RPMI8226 (cell line): Measurements from ENCODE around the gene DIP2B.
"Not testable (repeated sequence)": the region's sequence is repeated elsewhere in the genome, so short reads cannot be mapped to it uniquely, and the experiment has no call there.

Experiments used
- DNase-seq: peaks from one replicate; pipeline ENCODE4 v3.0.0-alpha.2; 2015

The DIP2B gene

DNA sequence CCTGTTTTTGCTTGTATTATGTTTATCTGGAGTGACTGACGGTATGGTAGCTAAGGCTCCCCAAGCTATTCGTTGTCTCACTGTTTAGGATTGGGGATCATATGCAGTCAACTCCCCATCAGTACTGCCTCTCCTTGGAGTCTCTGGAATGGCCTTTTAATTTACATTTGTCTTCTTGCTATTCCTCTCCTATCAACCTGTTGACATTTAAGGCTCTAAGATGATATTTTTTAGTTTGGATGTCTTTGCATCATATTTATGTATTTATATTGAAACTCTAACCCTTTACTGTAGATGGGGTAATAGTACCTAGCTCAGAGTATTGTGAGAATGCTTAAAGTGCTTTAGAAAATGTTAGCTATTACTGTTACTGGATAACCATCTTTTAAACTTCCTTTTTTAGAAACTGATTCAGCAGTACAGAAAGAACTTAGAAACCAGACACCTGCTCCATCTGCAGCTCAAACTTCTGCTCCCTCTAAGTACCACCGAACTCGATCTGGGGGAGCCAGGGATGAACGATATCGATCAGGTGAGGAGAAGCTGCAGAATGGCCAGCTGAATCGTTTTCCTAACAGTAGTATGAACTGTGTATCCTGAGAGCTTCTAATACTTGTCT lies 135.6 kb downstream of the DIP2B start:
- no peak for DNase-seq

DNA sequence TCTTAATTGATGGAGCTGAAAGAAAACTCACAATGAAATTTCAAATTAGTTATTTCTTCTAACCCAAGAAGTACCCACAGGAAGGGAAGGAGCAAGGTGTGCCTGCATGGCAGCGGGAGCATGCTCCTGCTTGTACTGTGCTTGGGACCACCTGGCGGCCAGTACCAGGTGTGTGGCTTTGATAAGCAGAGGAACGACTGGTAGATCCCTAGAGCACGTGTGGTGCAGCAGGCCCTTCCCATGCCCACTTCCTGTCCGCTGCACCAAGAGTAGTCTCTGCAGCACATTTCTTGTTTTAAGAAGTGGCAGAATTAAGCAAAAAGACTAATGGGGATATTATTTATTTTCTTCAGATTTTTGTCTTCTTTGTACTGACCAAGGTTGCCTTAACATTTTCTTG lies 136.8 kb downstream of the DIP2B start:
- DNase-seq = no peak

DNA sequence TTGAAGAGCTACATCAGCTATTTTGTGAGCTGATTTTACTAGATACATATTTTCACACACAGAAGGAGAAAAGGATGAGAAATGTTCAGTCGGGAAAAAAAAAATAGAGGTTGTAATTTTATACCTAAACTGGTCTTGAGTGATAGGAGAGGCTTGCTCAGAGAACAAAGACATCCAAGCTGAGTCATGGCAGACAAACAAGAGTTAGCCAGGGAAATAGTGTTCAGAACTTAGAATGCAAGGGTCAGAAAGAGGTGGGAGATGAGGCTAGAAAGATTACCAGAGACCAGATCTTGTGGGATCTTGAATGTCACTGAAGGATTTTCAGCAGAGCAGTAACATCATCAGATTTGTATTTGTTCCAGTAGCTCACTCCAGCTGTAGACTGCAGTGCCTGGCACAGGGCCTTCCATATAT lies 137.3 kb downstream of the DIP2B start:
- DNase-seq = no peak

GRCh38 chr12:50642761-50643160 lies 138.0 kb downstream of the DIP2B start:
- no peak for DNase-seq

GRCh38 chr12:50647031-50647430 lies 142.2 kb downstream of the DIP2B start:
- no peak for DNase-seq

GRCh38 chr12:50647479-50647878 lies 142.7 kb downstream of the DIP2B start:
- no peak for DNase-seq

DNA sequence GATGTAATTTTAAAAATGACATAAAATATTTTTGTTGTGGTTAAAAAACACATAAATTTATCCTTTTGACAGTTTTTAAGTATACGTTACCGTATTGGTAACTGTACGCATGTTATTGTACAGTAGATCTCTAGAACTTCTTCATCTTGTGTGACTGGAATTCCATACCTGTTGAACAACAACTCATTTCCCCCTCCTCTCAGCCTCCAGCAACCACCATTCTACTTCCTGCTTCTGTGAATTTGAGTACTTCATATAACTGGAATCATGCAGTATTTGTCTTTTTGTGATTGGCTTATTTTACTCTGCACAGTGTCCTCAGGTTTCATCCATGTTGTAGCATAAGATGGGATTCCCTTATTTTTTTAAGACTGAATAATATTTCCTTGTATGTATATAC lies 145.5 kb downstream of the DIP2B start:
- no peak for DNase-seq

DNA sequence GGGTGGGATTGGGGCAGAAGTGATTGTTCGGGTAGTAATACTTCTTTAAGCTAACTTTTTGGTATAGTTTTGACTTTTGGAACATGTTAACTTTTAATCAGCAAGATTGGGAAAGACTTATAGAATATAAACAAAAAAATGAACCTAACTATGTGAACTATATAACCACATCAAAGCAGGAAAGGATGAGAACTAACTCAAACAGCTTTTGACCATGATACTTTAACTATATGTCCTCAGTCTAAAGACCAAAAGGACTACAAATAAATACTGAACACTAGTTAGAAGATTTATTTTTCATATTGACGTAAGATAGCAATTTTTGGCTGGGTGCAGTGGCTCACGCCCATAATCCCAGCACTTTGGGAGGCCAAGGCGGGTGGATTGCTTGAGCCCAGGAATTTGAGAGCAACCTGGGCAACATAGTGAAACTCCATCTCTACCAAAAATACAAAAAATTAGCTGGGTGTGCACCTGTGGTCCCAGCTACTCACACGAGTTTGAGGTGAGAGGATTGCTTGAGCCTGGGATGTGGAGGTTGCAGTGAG lies 150.7 kb downstream of the DIP2B start:
- DNase-seq = no peak

DNA sequence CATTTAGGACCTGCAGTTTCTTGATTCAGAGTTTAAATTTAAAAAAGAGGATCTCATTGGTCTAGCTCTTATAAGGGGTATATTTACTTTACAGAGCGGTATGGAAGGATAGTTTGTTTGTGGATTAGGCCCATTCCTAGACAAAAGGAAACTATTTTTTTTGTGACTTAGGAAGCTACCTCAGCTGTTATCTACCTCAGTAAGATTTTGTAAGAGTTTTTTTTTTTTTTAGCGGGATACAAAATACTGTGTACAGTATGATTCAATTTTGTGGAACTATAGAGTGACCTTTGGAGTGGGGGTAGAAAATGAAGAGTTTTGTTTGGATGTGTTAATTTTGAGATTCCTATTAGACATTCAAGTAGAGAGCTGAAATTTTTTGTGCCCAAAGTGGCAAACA lies 154.5 kb downstream of the DIP2B start:
- no peak for DNase-seq

DNA sequence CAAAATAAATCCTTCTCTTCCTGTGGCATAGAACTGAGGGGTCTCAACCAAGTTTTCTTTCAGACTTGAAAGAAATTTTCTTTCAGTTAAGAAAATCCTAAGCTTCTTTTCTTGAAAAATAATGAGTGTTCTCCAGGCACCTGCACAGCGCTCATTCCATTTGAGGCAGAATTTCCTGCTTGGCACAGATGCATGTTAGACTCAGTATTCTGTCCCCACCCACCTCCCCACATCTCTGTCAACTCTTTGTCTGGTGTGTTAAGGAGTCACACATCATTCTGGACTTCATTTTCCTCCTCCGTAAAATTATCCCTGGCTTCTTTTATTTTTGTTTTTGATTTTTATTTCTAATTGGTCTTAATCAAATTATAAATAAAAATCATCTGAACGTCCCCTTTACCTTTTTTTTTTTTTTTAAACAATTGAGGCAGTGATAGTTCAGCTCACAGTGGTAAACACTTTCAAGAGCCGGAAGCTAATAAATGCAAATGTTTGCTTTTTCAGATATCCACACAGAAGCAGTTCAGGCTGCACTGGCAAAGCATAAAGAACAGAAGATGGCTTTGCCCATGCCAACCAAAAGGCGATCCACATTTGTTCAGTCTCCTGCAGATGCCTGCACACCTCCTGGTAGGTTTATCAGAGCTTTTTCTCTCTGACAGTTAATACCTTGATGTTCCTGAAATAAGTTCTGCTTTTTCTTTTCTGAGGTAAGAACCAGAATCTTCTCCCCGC lies 155.1 kb downstream of the DIP2B start:
- no peak for DNase-seq

DNA sequence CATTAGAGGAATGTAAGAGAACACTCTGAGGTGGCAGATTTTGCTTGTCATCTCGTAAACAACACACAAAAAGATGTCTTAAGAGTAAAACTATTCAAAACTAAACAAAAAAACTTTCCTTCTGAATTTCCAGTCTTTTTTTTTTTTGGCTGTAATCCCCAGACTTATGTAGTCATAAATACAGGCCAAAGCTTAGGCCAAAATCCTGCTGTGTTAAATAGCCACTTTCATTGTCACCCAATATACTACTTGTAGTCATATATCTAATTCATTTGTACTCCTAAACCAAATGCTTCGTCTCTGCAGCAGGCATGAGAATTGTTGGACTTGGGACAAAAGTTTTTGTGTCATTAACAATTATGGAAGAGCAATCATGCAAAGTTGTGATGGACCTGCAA lies 155.6 kb downstream of the DIP2B start:
- no peak for DNase-seq

DNA sequence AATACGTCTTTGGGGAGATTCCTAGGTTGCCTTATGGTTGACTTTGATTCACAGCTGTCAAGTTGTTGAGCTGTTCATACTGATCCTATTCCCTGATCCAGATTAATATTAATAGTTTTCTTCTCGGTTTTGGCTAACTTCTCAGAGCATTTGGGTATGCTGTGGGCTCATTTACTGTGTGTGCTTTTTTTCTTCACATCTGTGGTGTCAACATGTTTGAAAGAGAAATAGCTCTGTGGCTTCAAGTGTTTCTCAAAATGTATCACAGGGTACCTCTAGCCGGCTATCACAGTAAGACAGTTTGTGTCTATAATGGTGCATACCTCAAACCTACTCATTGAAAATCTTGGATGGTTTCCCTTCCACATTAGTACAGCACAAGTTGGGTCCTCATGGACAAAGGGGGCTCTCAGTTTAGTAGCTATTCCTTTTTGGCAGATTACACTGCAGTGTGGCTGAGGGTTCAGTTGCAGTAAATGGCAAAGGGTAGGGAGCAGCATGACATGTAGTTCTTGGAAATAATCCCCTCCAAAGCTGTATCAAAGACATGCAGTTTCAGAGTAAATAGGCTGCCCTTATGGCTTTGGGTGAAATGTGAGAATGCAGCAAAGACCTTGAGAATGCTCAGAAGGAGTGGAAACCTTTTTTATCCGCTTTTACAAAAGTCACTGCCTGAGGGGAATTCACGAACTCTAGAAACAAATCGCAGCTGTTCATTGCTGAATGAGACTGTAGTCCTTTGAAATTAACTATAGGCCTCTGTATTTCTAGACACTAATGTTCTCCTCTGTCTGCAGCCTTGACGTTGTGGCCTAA lies 156.7 kb downstream of the DIP2B start:
- DNase-seq = no peak

DNA sequence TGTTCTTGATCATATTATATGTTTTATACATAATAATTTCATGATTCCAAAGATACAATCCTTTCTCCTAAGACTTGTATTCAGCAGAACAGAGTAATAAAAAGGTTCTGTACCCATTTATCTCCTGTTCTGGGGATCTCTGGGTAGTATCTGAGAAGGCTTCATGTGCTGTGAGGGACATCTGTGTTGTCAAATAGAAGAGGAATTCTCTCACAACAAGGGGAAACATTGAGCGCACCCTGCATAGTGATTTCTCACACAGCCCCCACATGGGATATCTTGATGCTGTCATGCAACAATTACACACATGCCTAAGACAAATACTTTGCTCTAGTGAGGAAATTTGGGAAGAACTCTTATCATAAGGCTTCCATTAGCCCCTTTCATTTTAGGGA lies 157.3 kb downstream of the DIP2B start:
- DNase-seq = no peak

GRCh38 chr12:50665170-50665569 lies 160.4 kb downstream of the DIP2B start:
- no peak for DNase-seq

- DNase-seq = no peak
Measured at GRCh38 chr12:50665609-50666008, 160.8 kb downstream of the DIP2B start.

DNA sequence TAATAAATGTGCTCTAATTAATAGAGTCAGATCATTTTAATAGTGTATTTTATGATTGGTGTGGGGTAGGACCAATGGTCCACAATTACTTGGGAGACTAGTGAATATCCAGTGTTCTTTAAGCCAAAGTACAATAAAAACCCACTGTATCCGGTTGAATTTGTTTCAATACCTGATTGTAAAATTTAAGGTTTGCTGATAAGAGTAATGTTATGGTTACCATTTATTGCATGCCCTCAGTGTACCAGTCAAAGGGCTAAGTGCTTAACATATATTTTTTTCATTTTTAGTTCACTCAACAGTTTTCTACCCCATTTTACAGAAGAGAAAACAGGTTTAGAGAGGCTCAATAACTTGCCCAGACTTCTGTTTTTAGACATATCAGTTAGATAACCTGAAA lies 161.2 kb downstream of the DIP2B start:
- DNase-seq = no peak

GRCh38 chr12:50672158-50672557 lies 167.4 kb downstream of the DIP2B start:
- no peak for DNase-seq

DNA sequence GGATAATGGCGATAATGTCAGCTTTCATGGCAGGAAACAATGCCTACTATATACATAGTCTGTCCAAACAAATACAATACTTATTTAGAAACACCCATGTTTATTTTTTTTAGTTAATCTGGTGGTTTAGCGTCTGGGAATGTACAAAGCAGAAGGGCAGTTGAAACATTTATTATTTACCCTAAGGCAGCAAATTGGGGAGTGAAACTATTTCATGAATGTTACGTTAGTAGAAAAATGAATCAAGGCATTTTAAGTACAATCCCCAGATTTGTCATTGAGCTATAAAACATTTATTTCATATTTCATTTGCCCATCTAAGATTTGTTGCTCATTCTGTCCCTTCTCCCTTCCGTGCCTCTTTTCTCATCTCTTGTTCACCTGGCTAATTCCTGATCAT lies 172.0 kb downstream of the DIP2B start:
- DNase-seq = no peak

DNA sequence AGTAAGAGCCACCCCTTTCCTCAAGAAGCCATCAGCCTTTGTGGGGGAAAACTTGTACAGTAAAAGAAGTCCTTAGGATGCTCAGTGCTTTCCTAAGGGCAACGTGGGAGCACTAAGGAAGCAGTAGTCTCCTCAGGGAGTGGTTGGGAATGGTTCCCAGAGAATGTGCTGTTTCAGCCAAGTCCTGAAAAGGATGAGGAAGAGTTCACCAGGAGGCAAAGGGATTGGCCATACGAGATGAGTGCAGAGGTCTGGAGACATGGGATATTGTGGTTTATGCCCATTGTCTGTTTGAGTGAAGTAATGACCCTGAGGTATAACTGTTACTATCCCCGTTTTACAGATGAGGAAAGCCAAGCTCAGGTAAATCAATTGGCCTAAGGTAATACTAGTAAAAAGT lies 173.1 kb downstream of the DIP2B start:
- DNase-seq = no peak

DNA sequence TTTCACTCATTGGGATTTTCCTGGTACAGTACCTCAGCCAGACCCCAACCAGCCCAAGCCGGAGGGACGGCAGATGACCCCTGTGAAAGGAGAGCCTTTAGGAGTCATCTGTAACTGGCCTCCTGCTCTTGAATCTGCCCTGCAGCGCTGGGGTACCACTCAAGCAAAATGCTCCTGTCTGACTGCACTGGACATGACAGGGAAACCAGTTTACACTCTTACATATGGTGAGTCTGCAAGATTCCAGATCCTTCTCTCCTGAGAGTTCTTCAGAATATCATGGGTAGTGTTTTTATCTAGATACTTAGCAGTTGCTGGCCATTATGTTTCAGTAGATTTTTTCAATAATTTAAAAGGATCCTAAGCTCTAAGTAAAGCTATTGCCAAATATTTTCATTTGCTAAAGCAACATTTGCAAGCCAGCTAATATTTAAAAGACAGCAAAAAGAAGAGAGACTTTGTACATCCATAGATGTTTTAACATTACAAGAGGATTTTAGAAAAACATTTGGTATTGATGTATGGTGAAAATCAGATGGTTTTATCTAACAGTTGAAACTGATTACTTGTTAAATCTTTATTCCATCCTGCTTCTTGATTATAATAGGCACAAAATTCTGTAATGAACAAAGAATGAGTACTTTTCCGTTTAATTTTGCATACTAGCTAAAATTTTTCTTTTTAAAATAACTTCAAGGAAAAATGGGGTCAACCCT lies 174.0 kb downstream of the DIP2B start:
- no peak for DNase-seq

- no peak for DNase-seq
Measured at GRCh38 chr12:50679612-50680011, 174.8 kb downstream of the DIP2B start.

DNA sequence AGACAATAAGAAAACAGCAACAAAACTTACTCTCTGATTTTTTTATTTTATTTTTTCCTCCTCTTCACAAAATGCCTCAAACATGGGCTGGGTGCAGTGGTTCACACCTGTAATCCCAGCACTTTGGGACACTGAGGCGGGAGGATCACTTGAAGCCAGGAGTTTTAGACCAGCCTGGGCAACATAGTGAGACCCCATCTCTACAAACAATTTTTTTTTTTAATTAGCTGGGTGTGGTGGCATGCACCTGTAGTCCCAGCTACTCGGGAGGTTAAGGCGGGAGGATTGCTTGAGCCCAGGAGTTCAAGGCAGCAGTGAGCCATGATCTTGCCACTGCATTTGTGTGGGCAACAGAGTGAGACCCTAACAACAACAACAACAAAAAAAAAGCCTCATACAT lies 176.3 kb downstream of the DIP2B start:
- not testable (repeated sequence) for DNase-seq

DNA sequence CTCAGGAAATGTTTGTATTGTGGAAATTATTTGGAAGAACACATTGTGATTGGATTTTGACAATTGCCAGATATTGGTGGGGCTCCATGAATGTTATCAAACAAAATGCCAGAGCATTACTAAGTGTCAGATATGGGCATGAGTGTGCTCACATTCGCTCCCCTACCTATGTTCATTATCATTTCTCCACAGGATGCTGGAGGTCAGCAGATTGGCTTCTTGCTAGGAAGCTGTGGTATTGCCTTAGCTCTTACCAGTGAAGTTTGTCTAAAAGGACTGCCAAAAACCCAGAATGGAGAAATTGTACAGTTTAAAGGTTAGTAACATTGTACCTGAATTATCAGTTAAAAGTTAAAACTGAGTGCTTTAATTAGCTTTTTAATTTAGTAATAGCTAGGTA lies 180.9 kb downstream of the DIP2B start:
- no peak for DNase-seq
